Cardiac septum (tissue), 1 donor: ENCODE results near the gene ZFHX2. TPM values are rescaled to one million over a fixed set of nuclear protein-coding genes. Genes with fewer than 3 reads are reported as not detected.
"Not testable (repeated sequence)": the region's sequence is repeated elsewhere in the genome, so short reads cannot be mapped to it uniquely, and the experiment has no call there.

Experiments used
- DNase-seq: peaks from one replicate; pipeline ENCODE4 v3.0.0-alpha.2; 2020; ENCODE audit warnings: low spot score
- intact Hi-C: fragments of 100-400 bp; cut with DNase I; formaldehyde crosslinking; loops from one replicate; pipeline ENCODE4 v1.14.0; 2022
- long read RNA-seq: library from polyadenylated mRNA; unstranded; transcript quantifications from one replicate; pipeline ENCODE4 v2.0.0, GENCODE V29; 2021
- total RNA-seq: library from RNA; stranded (reverse); fragmentation: NEBNext Ultra II Directional; extraction: Animal tissue kit (Norgen Biotek cat#: 25700); gene quantifications from one replicate; pipeline ENCODE4 v1.2.1, GENCODE V29; 2021
- donor health status: DM: no; HTN: no; CAD: no.

The ZFHX2 gene
- total RNA-seq: 1.3 TPM
- long read RNA-seq, partial matches to known transcripts: 2 of 4 reads
- long read RNA-seq, other reads (novel, unspliced or antisense): 2 of 4 reads

DNA sequence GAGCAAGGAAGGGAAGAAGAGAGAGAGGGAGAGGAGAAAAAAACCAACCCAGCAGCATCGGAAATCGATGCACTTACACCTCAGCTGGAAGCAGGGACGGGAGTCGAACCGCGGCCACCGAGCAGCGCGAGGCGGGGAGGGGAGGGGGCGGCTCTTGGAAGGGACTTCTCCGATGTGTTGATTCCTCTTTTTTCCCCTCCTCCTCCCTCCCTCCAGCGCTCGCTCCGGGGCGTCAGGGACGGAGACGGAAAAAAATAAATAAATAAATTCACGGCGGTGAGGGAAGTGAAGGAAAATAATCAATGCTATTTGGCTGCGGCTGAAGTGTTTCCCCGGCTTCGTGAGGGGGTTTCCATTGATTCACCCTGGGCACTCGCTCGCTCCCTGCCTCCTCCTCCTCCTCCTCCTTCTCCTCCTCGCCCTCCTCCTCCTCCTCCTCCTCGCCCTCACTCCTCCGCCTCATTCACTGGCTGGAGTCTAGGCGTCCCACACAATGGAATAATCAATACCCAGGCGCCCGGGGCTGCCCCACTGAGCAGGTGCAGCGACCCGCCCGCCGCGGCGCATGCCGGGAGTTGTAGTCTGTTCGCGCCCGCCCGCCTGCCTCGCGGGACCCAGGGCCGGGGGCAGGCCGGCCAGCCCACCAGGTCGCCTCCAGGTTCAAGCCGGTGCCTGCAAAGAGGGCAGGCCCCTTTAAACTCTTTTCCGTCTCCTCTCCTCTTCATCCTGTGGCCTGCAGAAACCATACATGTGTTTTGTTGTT lies at the start of gene ZFHX2:
TSS of gene ZFHX2 (minus strand) at position 500 of the 763 bp plus-strand sequence. CDS start 16,440 bp downstream, outside the sequence.
- DNase-seq: peak; percentile 91
- intact Hi-C loops: loop anchor here (10.0 kb wide), 1 partner anchor 457 kb away; the partner anchor contains the start of genes ACIN1 and C14orf119

DNA sequence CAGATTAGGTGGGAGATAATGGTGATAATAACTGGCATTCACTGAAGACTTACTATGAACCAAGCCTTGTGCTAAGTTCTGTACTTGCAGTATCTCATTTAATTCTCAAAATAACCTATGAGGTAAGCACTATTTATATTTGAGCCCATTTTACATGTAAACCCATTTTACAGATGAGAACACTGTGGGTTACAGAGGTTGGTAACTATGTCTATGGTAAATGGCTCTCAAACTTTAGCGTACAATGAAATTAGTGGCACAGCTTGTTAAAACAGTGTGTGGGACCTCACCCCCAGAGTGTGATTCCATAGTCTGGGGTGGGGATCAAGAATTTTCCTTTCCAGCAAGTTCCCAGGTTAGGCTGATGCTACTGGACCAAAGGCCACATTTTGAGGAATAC lies 49.2 kb upstream of the ZFHX2 start:
- no peak for DNase-seq
- intact Hi-C loops: no loop called here

DNA sequence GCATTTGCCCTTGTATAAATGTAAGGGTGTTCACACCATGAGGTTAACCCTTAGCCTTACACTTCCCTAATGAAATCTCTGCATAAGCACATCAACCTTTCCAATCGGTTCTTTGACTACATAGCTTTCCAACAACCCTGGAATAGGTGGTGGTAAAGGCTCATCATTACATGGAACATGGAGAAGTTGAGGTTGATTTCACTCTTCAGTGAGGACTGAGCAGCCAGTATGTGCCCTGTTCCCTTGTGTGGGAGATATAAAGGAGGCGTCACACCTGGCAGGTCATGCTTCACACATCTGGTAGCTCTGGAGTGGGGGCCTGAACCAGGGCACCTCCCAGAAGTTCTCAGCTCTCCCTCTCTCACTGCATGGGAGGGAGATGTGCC lies 48.8 kb upstream of the ZFHX2 start:
- intact Hi-C loops: no loop called here
- no peak for DNase-seq

- DNase-seq, intact Hi-C loops: not testable (repeated sequence)
Measured at GRCh38 chr14:23594191-23594590, 42.6 kb upstream of the ZFHX2 start.

DNA sequence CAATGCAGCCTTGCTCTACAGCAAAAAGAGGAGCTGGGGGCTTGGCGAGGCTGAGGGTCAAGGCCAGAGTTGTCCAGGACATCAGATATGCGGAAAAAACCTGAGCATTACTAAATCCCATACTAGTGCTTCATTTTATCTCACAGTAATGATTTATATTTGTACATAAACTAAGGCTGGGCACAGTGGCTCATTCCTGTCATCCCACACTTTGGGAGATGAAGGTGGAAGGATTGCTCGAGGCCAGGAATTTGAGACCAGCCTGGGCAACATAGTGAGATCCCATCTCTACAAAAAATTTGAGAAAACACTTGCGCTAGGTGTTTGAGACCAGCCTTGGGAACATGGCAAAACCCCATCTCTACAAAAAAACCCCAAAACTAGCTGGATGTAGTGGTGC lies 38.6 kb upstream of the ZFHX2 start:
- intact Hi-C loops: no loop called here
- DNase-seq: no peak

- intact Hi-C loops: loop anchor here (2.0 kb wide), 1 partner anchor 339 kb away; no protein-coding TSS in a partner anchor
- DNase-seq: no peak
Measured at GRCh38 chr14:23589606-23590005, 38.0 kb upstream of the ZFHX2 start.

GRCh38 chr14:23588884-23589598 lies 37.5 kb upstream of the ZFHX2 start:
- peak; percentile 87 for DNase-seq
- intact Hi-C loops: loop anchor here (2.0 kb wide), 1 partner anchor 340 kb away; no protein-coding TSS in a partner anchor

DNA sequence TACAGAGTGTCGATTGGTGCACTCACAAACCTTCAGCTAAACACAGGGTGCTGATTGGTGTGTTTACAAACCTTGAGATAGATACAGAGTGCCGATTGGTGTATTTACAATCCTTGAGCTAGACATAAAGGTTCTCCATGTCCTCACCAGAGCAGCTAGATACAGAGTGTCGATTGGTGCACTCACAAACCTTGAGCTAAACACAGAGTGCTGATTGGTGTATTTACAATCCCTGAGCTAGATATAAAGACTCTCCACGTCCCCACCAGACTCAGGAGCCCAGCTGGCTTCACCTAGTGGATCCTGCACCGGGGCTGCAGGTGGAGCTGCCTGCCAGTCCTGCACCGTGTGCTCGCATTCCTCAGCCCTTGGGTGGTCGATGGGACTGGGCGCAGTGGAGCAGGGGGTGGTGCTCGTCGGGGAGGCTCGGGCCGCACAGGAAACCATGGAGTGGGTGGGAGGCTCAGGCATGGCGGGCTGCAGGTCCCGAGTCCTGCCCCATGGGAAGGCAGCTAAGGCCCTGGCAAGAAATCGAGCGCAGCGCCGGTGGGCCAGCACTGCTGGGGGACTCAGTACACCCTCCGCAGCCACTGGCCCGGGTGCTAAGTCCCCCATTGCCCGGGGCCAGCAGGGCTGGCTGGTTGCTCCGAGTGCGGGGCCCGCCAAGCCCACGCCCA lies 33.1 kb upstream of the ZFHX2 start:
- intact Hi-C loops, DNase-seq: not testable (repeated sequence)

GRCh38 chr14:23583761-23584526 lies 32.4 kb upstream of the ZFHX2 start:
- DNase-seq, intact Hi-C loops: not testable (repeated sequence)

DNA sequence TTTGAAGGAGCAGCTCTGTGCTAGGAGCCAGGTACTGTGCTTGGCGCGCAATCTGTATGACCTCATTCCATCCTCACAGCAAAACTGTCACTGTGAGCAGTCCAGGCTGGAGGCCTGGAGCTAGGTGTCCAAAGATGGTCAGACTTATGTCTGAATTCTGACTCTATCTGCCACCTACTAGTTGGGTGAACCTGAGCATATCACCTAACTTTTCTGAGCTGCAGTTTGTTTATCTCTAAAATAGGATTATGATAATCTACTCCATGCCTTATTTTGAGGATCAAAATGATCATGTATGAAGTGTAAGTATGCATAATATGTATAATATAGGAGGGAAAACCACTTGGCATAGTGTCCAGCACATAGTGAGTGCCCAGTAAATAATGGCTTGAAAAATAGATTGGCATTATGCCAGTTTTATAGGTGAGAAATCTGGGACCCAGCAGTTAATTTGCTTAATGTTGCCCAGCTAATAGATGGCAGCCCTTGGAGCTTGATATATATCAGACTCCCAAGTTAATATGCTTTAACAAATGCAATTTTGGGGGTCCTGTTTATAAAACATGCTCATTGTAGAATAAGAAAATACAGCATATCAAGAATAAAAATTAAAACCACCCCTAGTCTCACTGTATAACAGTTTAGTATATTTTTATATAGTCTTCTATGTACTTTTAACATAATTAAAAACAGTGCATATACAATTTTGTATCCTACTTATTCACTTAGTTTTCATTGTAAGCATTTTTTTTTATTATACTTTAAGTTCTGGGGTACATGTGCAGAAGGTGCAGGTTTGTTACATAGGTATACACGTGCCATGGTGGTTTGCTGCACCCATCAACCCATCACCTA lies 31.6 kb upstream of the ZFHX2 start:
- intact Hi-C loops: no loop called here

DNA sequence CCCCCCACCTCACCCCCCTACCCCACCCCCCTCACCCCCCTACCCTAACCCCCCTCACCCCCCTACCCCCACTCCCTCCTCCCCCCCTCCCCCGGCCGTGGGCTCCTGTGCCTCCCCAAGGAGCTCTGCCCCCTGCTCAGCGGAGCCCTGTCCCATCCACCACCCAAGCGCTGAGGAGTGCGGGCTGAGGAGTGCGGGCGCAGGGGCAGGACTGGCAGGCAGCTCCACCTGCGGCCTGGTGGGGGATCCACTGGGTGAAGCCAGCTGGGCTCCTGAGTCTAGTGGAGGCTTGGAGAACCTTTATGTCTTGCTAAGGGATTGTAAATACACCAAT lies 29.4 kb upstream of the ZFHX2 start:
- intact Hi-C loops: no loop called here
- DNase-seq: no peak

More for the DNA sequence above, 31.6 kb upstream of the ZFHX2 start:
- no peak for DNase-seq

GRCh38 chr14:23580152-23580926 lies 28.8 kb upstream of the ZFHX2 start:
- intact Hi-C loops: no loop called here
- peak; percentile 27 for DNase-seq

DNA sequence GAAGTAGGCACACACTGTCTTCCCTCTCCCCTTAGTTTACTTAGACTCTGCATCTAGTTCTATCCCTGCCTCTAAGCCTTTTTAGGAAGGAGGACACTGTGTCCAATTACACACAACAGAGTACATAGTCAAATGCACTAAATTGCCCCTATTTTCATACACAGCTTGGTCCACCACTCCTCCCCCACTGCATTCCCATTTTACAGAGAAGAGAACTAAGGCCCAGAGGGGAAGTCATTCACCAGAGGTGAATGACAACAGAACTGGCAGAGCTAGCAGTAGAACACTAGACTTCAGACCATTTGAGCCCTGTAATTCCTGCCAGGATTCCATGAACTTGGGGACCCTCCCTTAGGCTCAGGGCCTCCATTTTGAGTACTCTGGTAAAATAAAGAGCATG lies 28.2 kb upstream of the ZFHX2 start:
- intact Hi-C loops: no loop called here
- DNase-seq: peak; percentile 10

DNA sequence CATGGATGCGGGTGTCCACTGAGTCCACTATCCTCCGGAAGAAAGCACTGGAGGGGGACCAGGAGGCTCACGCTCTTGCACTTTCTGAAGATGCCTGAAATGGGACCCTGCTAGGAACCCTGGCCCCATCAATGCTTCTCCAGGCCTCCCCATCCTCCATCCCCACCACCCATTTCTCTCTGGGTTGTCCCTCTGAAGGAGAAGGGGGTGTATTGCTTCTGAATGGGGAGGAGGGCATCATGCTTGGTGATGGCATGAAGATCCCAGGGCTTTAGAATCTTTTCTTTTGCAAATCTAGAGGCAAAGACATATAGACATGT lies 27.7 kb upstream of the ZFHX2 start:
- intact Hi-C loops: no loop called here
- peak; percentile 44 for DNase-seq

GRCh38 chr14:23578560-23579310 lies 27.2 kb upstream of the ZFHX2 start, which contains the start of gene JPH4:
JPH4 (minus strand) TSS chr14:23578790; CDS start chr14:23577453, 1,337 bp downstream.
- intact Hi-C loops: no loop called here
- DNase-seq: peak; percentile 22

DNA sequence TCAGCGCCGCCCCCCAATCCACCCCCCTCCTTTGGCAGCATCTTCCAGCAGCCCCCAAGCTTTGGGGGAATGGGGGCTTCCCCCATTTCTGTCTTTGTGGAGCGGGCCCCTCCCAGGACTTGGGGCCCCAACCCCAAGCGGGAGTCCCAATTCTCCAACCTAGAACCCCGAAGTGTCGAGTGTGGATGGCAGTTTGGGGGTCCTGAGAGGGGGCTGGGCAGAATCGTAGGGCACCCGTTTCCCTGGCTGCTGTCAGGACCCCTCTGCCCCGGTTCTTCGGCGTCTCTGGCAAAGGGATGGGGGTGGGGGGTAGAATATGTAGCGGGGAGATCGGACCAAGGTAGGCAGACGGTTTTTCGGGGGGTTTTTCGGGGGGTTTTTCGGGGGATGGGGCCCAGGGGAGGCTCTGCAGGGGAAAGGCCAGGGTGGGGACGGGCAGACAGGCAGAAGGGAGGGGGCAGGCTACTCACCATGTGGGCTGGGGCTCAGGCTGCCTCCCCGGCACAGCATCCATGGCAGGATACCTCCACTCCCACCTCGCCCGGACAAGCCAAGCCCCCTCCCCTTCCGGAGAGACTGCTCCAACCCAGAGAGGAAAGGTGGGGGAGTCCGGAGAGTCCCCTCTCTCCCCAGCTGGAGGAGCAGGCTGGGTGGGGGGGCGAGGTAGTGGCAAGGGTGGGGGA lies 26.3 kb upstream of the ZFHX2 start:
- intact Hi-C loops: no loop called here
- DNase-seq: peak; percentile 74
